Measurements from ENCODE around the gene RASGRF1.

RASGRF1 gene

GRCh38 chr15:78927077-78927790 lies 163.3 kb downstream of the RASGRF1 start:
- TF ChIP-seq ZFP3 (CRISPR knock-in tag; IDR thresholded peaks at IDR 0.05) (no peak), PATZ1 (CRISPR knock-in tag; IDR thresholded peaks at IDR 0.05; ENCODE audit: borderline replicate concordance) (no peak), TCF4 (CRISPR knock-in tag; IDR thresholded peaks at IDR 0.05; ENCODE audit: borderline replicate concordance) (no peak), ZC3H10 (CRISPR knock-in tag; IDR thresholded peaks at IDR 0.05) (no peak), ZNF8 (CRISPR knock-in tag; IDR thresholded peaks at IDR 0.05) (no peak), ZFP30 (CRISPR knock-in tag; IDR thresholded peaks at IDR 0.05) (no peak), RARB (CRISPR knock-in tag; IDR thresholded peaks at IDR 0.05) (no peak), TSHZ2 (CRISPR knock-in tag; IDR thresholded peaks at IDR 0.05) (no peak), CSDC2 (CRISPR knock-in tag; IDR thresholded peaks at IDR 0.05) (no peak), ZNF565 (CRISPR knock-in tag; conservative IDR thresholded peaks at IDR 0.05; ENCODE audit: low read depth) (no peak), CREB5 (CRISPR knock-in tag; IDR thresholded peaks at IDR 0.05; ENCODE audit: low read depth) (no peak), ESRRG (CRISPR knock-in tag; IDR thresholded peaks at IDR 0.05) (no peak), OSR1 (CRISPR knock-in tag; IDR thresholded peaks at IDR 0.05) (no peak), ARNTL (CRISPR knock-in tag; IDR thresholded peaks at IDR 0.05; ENCODE audit: borderline replicate concordance, low read depth) (no peak), ZNF70 (CRISPR knock-in tag; IDR thresholded peaks at IDR 0.05) (no peak), SNAI2 (CRISPR knock-in tag; IDR thresholded peaks at IDR 0.05) (no peak), BACH2 (CRISPR knock-in tag; IDR thresholded peaks at IDR 0.05; ENCODE audit: borderline replicate concordance) (no peak), PPARA (CRISPR knock-in tag; IDR thresholded peaks at IDR 0.05; ENCODE audit: borderline replicate concordance) (no peak), ISL1 (CRISPR knock-in tag; IDR thresholded peaks at IDR 0.05) (no peak), POU6F1 (CRISPR knock-in tag; IDR thresholded peaks at IDR 0.05; ENCODE audit: borderline replicate concordance, low read depth) (no peak)

GRCh38 chr15:78925956-78926743 lies 164.4 kb downstream of the RASGRF1 start:
- no peak for ATAC-seq
- no peak for TF ChIP-seq TOX (CRISPR knock-in tag; IDR thresholded peaks at IDR 0.05; ENCODE audit: borderline replicate concordance)
- TF ChIP-seq GLIS3 (CRISPR knock-in tag; IDR thresholded peaks at IDR 0.05), result no peak
- TF ChIP-seq ZNF565 (CRISPR knock-in tag; conservative IDR thresholded peaks at IDR 0.05; ENCODE audit: low read depth), result no peak
- TF ChIP-seq SNAI2 (CRISPR knock-in tag; IDR thresholded peaks at IDR 0.05), result no peak
- TF ChIP-seq CREB5 (CRISPR knock-in tag; IDR thresholded peaks at IDR 0.05; ENCODE audit: low read depth), result no peak
- TF ChIP-seq CSDC2 (CRISPR knock-in tag; IDR thresholded peaks at IDR 0.05), result no peak
- TF ChIP-seq ZNF8 (CRISPR knock-in tag; IDR thresholded peaks at IDR 0.05), result no peak
- TF ChIP-seq ZFP3 (CRISPR knock-in tag; IDR thresholded peaks at IDR 0.05), result no peak
- no peak for TF ChIP-seq ISL1 (CRISPR knock-in tag; IDR thresholded peaks at IDR 0.05)
- TF ChIP-seq TCF4 (CRISPR knock-in tag; IDR thresholded peaks at IDR 0.05; ENCODE audit: borderline replicate concordance), result no peak
- TF ChIP-seq BACH2 (CRISPR knock-in tag; IDR thresholded peaks at IDR 0.05; ENCODE audit: borderline replicate concordance), result no peak

More at GRCh38 chr15:78927077-78927790, 163.3 kb downstream of the RASGRF1 start:
- ATAC-seq, result no peak

All from SK-N-SH treated with all-trans-retinoic acid at 6 μM for 48 hours (cell line).